Neural progenitor cell (in vitro differentiated cells): ENCODE results near the gene SNAPIN. TPM values are rescaled to one million over a fixed set of nuclear protein-coding genes. Genes with fewer than 3 reads are reported as not detected.

Source experiments
- DNase-seq: peaks from one replicate; pipeline ENCODE4 v3.0.0-alpha.2; 2016; ENCODE audit warnings: low spot score
- H2AFZ ChIP-seq: fragments of 200-600 bp; sonication (generic); replicated peaks from 2 replicates; pipeline ENCODE4 v1.6.1; 2016; ENCODE audit warnings: antibody characterized with exemption
- H3F3A ChIP-seq: fragments of 200-600 bp; sonication (generic); 2 replicates; pipeline ENCODE4 v1.6.1; 2016; ENCODE audit warnings: antibody characterized with exemption, low read depth
- H3K27ac ChIP-seq: fragments of 200-600 bp; sonication (generic); 2 replicates; pipeline ENCODE4 v1.5.1; 2016; ENCODE audit warnings: mild to moderate bottlenecking
- H3K27me3 ChIP-seq: fragments of 200-600 bp; sonication (generic); 2 replicates; pipeline ENCODE4 v1.6.1; 2016; ENCODE audit warnings: mild to moderate bottlenecking, moderate library complexity
- H3K36me3 ChIP-seq: fragments of 200-600 bp; sonication (generic); 2 replicates; pipeline ENCODE4 v1.5.1; 2016
- H3K4me1 ChIP-seq: fragments of 200-600 bp; sonication (generic); 2 replicates; pipeline ENCODE4 v1.6.1; 2016; ENCODE audit warnings: mixed run types
- H3K4me2 ChIP-seq: fragments of 200-600 bp; sonication (generic); 2 replicates; pipeline ENCODE4 v1.6.1; 2016
- H3K4me3 ChIP-seq: fragments of 200-600 bp; sonication (generic); 2 replicates; pipeline ENCODE4 v1.5.1; 2016
- H3K79me2 ChIP-seq: fragments of 200-600 bp; sonication (generic); 2 replicates; pipeline ENCODE4 v1.6.1; 2016; ENCODE audit warnings: low read depth
- H3K9ac ChIP-seq: fragments of 200-600 bp; sonication (generic); 2 replicates; pipeline ENCODE4 v1.6.1; 2016
- H3K9me3 ChIP-seq: fragments of 200-600 bp; sonication (generic); 2 replicates; pipeline ENCODE4 v1.5.1; 2016; ENCODE audit warnings: low read depth
- H4K20me1 ChIP-seq: fragments of 200-600 bp; sonication (generic); 2 replicates; pipeline ENCODE4 v1.6.1; 2016; ENCODE audit warnings: low read depth
- H3K27ac Mint-ChIP-seq: 3 replicates; pipeline ENCODE4 v1.8.0; 2021; ENCODE audit warnings: mixed read lengths
- H3K27me3 Mint-ChIP-seq: 2 replicates; pipeline ENCODE4 v1.8.0; 2022; ENCODE audit warnings: low read depth, mild to moderate bottlenecking, inconsistent platforms, moderate library complexity, mixed read lengths; ENCODE audit not compliant: insufficient read depth
- H3K36me3 Mint-ChIP-seq: 3 replicates; pipeline ENCODE4 v1.8.0; 2021; ENCODE audit warnings: mixed read lengths
- H3K4me1 Mint-ChIP-seq: 3 replicates; pipeline ENCODE4 v1.8.0; 2021; ENCODE audit warnings: mixed read lengths
- H3K4me3 Mint-ChIP-seq: 3 replicates; pipeline ENCODE4 v1.8.0; 2021; ENCODE audit warnings: mild to moderate bottlenecking, moderate library complexity, mixed read lengths
- H3K9me3 Mint-ChIP-seq: 3 replicates; pipeline ENCODE4 v1.8.0; 2020; ENCODE audit warnings: mixed read lengths
- EZH2 ChIP-seq: fragments of 200-600 bp; sonication (generic); IDR thresholded peaks from 2 replicates; pipeline ENCODE4 v1.6.1; 2017; ENCODE audit warnings: antibody characterized with exemption, mild to moderate bottlenecking, moderate library complexity
- EZH2phosphoT487 ChIP-seq: fragments of 200-600 bp; sonication (generic); IDR thresholded peaks from 2 replicates; pipeline ENCODE4 v1.6.1; 2017; ENCODE audit warnings: antibody characterized with exemption
- total RNA-seq: library from RNA; depleted of rRNA; stranded (reverse); fragments of >200 nt; gene quantifications from 2 replicates; pipeline ENCODE4 v1.2.3, GENCODE V29; 2015; ENCODE audit warnings: low replicate concordance
- TF ChIP-seq, protein P1 (sequence below): fragments of 200-600 bp; sonication (generic); IDR thresholded peaks from 2 replicates; pipeline ENCODE4 v1.5.1; 2017; ENCODE audit warnings: antibody characterized with exemption, mild to moderate bottlenecking

Gene SNAPIN
- total RNA-seq, 1 donor from 2014 or later: 52.4 TPM

DNA sequence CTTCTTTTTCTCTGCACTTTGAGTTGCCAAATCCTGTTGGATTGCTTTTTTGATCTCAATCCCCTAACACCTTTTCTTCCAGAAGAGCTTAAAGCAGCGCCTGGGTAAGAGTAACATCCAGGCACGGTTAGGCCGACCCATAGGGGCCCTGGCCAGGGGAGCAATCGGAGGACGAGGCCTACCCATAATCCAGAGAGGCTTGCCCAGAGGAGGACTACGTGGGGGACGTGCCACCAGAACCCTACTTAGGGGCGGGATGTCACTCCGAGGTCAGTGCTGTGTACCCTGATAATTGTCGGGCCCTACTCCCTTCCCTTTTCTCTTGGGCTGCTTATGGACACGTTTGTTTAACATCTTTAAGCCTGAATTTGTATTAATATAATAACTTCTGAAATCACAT is 16.3 kb upstream of the SNAPIN start:
- H3K27ac Mint-ChIP-seq: no peak overlapping the region
- peaks cover under 1% of the 10 kb centered on the region for H3K4me1 Mint-ChIP-seq
- DNase-seq: no peak
- Histone ChIP-seq H3K79me2 (peaks cover 66% of the 10 kb centered on the region), H3K9me3 (no peaks in the 10 kb centered on the region), H3K9ac (no peak overlapping the region), H3K4me1 (no peaks in the 10 kb centered on the region), H3K4me3 (no peak overlapping the region), H3K27me3 (no peaks in the 10 kb centered on the region), H3K4me2 (no peak overlapping the region), H3K27ac (no peak overlapping the region), H3F3A (peaks cover 57% of the 10 kb centered on the region), H4K20me1 (peaks cover 46% of the 10 kb centered on the region), H2AFZ (no peak overlapping the region), H3K36me3 (peaks cover 41% of the 10 kb centered on the region)
- no peak overlapping the region for H3K4me3 Mint-ChIP-seq
- H3K27me3 Mint-ChIP-seq: peaks cover 2% of the 10 kb centered on the region
- no peak for TF ChIP-seq EZH2phosphoT487
- TF ChIP-seq, protein P1, sequence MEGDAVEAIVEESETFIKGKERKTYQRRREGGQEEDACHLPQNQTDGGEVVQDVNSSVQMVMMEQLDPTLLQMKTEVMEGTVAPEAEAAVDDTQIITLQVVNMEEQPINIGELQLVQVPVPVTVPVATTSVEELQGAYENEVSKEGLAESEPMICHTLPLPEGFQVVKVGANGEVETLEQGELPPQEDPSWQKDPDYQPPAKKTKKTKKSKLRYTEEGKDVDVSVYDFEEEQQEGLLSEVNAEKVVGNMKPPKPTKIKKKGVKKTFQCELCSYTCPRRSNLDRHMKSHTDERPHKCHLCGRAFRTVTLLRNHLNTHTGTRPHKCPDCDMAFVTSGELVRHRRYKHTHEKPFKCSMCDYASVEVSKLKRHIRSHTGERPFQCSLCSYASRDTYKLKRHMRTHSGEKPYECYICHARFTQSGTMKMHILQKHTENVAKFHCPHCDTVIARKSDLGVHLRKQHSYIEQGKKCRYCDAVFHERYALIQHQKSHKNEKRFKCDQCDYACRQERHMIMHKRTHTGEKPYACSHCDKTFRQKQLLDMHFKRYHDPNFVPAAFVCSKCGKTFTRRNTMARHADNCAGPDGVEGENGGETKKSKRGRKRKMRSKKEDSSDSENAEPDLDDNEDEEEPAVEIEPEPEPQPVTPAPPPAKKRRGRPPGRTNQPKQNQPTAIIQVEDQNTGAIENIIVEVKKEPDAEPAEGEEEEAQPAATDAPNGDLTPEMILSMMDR: no peak
- peaks cover 40% of the 10 kb centered on the region for H3K36me3 Mint-ChIP-seq
- H3K9me3 Mint-ChIP-seq: no peaks in the 10 kb centered on the region

DNA sequence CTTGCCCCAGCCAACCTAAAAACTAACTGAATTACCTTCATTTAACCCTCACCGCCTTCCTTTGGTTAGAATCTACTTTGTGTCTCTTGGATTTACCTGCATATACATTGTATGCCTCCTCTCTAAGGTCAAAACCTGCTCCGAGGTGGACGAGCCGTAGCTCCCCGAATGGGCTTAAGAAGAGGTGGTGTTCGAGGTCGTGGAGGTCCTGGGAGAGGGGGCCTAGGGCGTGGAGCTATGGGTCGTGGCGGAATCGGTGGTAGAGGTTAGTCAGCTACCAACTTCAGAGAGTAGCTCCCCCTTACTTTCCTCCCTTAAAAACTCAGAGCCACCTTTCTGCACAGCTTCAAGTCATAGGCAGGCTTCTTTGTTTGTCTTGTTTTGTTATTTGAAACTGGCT is 15.4 kb upstream of the SNAPIN start:
- Mint-ChIP-seq H3K27me3 (peaks cover 6% of the 10 kb centered on the region), H3K27ac (no peak overlapping the region), H3K36me3 (peaks cover 41% of the 10 kb centered on the region)

DNA sequence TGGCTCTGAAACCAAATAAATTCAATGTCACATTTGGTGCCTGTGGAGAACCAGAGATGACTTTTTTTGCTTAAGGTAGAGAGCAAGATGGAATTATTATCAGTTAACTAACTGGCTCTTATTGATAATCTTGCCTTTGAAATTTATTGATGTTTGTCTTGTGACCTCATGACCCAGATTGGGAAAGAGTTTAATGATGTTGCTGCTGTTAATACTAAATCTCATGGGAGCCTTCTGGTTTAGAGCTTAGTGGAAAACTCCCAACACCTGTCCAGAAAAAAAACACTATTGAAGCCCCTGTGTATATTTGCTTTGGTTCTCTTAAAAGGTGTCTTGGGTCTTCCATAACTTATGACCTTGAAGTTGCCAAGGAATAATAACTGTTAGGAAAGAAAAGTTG is 14.7 kb upstream of the SNAPIN start:
- no peak overlapping the region for H3K27ac Mint-ChIP-seq
- peaks cover 41% of the 10 kb centered on the region for H3K36me3 Mint-ChIP-seq
- H3K27me3 Mint-ChIP-seq: peaks cover 8% of the 10 kb centered on the region

More for the DNA sequence above, 15.4 kb upstream of the SNAPIN start:
- Histone ChIP-seq H3K9ac (no peak overlapping the region), H2AFZ (no peak overlapping the region), H3K27ac (peak overlapping the region; percentile 16), H3K4me3 (no peak overlapping the region), H3K9me3 (no peaks in the 10 kb centered on the region), H4K20me1 (peaks cover 41% of the 10 kb centered on the region), H3K27me3 (no peaks in the 10 kb centered on the region), H3K4me2 (no peak overlapping the region), H3K4me1 (no peaks in the 10 kb centered on the region), H3F3A (peaks cover 61% of the 10 kb centered on the region), H3K79me2 (peaks cover 56% of the 10 kb centered on the region), H3K36me3 (peaks cover 33% of the 10 kb centered on the region)
- TF ChIP-seq EZH2phosphoT487 (no peak), EZH2 (no peak)
- TF ChIP-seq, protein P1: no peak
- DNase-seq: no peak
- peaks cover 2% of the 10 kb centered on the region for H3K9me3 Mint-ChIP-seq
- H3K4me3 Mint-ChIP-seq: no peak overlapping the region
- H3K4me1 Mint-ChIP-seq: no peaks in the 10 kb centered on the region

More for the DNA sequence above, 14.7 kb upstream of the SNAPIN start:
- TF ChIP-seq EZH2phosphoT487 (no peak), EZH2 (no peak)
- TF ChIP-seq, protein P1: no peak
- Histone ChIP-seq H3K27me3 (no peaks in the 10 kb centered on the region), H3K36me3 (peaks cover 28% of the 10 kb centered on the region), H2AFZ (no peak overlapping the region), H3K4me2 (no peak overlapping the region), H3K4me1 (no peaks in the 10 kb centered on the region), H3K9me3 (no peaks in the 10 kb centered on the region), H3K9ac (peak overlapping the region; percentile 12), H3K4me3 (no peak overlapping the region), H3F3A (peaks cover 61% of the 10 kb centered on the region), H4K20me1 (peaks cover 41% of the 10 kb centered on the region), H3K79me2 (peaks cover 49% of the 10 kb centered on the region), H3K27ac (no peak overlapping the region)
- DNase-seq: no peak
- Mint-ChIP-seq H3K9me3 (peaks cover 2% of the 10 kb centered on the region), H3K4me1 (no peaks in the 10 kb centered on the region), H3K4me3 (no peak overlapping the region)
